Caco-2 (cell line): ENCODE measurements around the gene CETP. TPM values are rescaled to one million over a fixed set of nuclear protein-coding genes. Genes with fewer than 3 reads are reported as not detected.

ENCODE experiments used
- BruUV-seq: library from RNA; stranded (reverse); fragments of 400-500 nt; replicated peaks from 2 replicates; lab custom pipeline; 2021; lab: Mats Ljungman, UMichigan
- CTCF ChIA-PET: fragments of 300-600 bp; sonication (Branson Sonifier 250); formaldehyde crosslinking; loops from one replicate; lab custom pipeline; 2022; ENCODE audit warnings: antibody characterized with exemption; lab: Charles Lee
- POLR2A ChIA-PET: fragments of 300-600 bp; sonication (Branson Sonifier 250); formaldehyde crosslinking; loops from one replicate; lab custom pipeline; 2022; ENCODE audit warnings: antibody characterized with exemption; lab: Charles Lee
- DNase-seq, 2 experiments: peaks; one replicate each; pipeline versions ENCODE4 v3.0.0 to v3.0.0-alpha.2; 2020 to 2022
- H3K27me3 ChIP-seq: replicated peaks from 2 replicates; pipeline ENCODE4 v1.6.0; 2011; ENCODE audit warnings: low read length; ENCODE audit not compliant: control insufficient read depth, insufficient read depth
- H3K36me3 ChIP-seq: 2 replicates; pipeline ENCODE4 v1.5.1; 2011; ENCODE audit warnings: low read length; ENCODE audit not compliant: control insufficient read depth, insufficient read depth
- H3K4me1 ChIP-seq: fragments of 250-450 bp; sonication (Bioruptor Pico); 2 replicates; pipeline ENCODE4 v1.5.1; 2020; ENCODE audit warnings: mild to moderate bottlenecking
- H3K4me3 ChIP-seq: 2 replicates; pipeline ENCODE4 v1.5.1; 2011; ENCODE audit warnings: low read depth, mild to moderate bottlenecking, control low read depth, low read length
- H3K9me3 ChIP-seq: fragments of 250-450 bp; sonication (Bioruptor Pico); 2 replicates; pipeline ENCODE4 v1.5.1; 2020; ENCODE audit warnings: mild to moderate bottlenecking, moderate library complexity
- H3K27ac Mint-ChIP-seq: one replicate; pipeline ENCODE4 v1.8.0; 2022; ENCODE audit warnings: mixed read lengths; ENCODE audit not compliant: unreplicated experiment
- H3K27me3 Mint-ChIP-seq: one replicate; pipeline ENCODE4 v1.8.0; 2022; ENCODE audit warnings: mixed read lengths; ENCODE audit not compliant: insufficient read depth, unreplicated experiment
- H3K36me3 Mint-ChIP-seq: one replicate; pipeline ENCODE4 v1.8.0; 2022; ENCODE audit warnings: mild to moderate bottlenecking, mixed read lengths; ENCODE audit not compliant: insufficient read depth, unreplicated experiment
- H3K4me1 Mint-ChIP-seq: one replicate; pipeline ENCODE4 v1.8.0; 2022; ENCODE audit warnings: low read depth, mixed read lengths; ENCODE audit not compliant: unreplicated experiment
- H3K4me3 Mint-ChIP-seq: one replicate; pipeline ENCODE4 v1.8.0; 2022; ENCODE audit warnings: mild to moderate bottlenecking, moderate library complexity, mixed read lengths; ENCODE audit not compliant: unreplicated experiment
- H3K9me3 Mint-ChIP-seq: one replicate; pipeline ENCODE4 v1.8.0; 2022; ENCODE audit warnings: mixed read lengths; ENCODE audit not compliant: unreplicated experiment
- intact Hi-C: fragments of 100-400 bp; cut with micrococcal nuclease; formaldehyde crosslinking; loops from one replicate; pipeline ENCODE4 v1.10.0; 2022; ENCODE audit not compliant: unreplicated experiment
- total RNA-seq: library from RNA; stranded (reverse); gene quantifications from 2 replicates; pipeline ENCODE4 v1.2.3, GENCODE V29; 2022
- TF ChIP-seq, protein P1 (sequence below), 2 experiments: fragments of 200-600 bp in 1 of 2; IDR thresholded peaks; 1 replicate in 1 of 2; 2 replicates in 1 of 2; pipeline versions ENCODE4 v1.5.1 to v1.8.0; 2011 to 2022; ENCODE audit warnings: antibody characterized with exemption in 1 of 2, control low read depth in 1 of 2, inconsistent platforms in 1 of 2, low read depth in 1 of 2, low read length in 1 of 2, mild to moderate bottlenecking in 1 of 2, moderate library complexity in 1 of 2; ENCODE audit not compliant: insufficient read depth in 1 of 2, severe bottlenecking in 1 of 2, unreplicated experiment in 1 of 2

The CETP gene
- total RNA-seq, 1 experiment from 2014 or later = not detected

DNA sequence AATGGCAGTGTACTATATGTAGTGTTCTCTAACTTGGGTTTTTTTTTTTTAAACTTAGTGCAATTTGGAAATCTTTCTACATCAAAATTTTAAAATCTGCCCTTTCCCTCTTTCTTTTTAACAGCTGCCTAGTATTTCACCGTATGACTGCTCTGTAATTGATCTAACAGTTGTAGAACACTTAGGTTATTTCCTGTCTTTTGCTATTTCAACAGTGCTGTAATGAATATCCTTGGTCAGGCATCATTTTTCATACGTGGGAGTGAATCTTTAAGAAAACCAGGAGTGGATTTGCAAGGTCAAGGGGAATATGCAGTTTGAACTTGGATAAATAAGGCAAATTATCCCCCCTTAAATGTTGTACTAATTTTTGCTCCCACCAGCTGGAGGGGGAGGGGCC is 31.5 kb downstream of the CETP start:
- intact Hi-C loops = no loop called here
- H3K9me3 Mint-ChIP-seq = no peaks in the 10 kb centered on the region
- peaks cover 4% of the 10 kb centered on the region for H3K27me3 ChIP-seq
- no peak for DNase-seq
- H3K9me3 ChIP-seq = no peaks in the 10 kb centered on the region
- no peak overlapping the region for H3K4me3 ChIP-seq
- POLR2A ChIA-PET = no interaction called here
- TF ChIP-seq, protein P1, sequence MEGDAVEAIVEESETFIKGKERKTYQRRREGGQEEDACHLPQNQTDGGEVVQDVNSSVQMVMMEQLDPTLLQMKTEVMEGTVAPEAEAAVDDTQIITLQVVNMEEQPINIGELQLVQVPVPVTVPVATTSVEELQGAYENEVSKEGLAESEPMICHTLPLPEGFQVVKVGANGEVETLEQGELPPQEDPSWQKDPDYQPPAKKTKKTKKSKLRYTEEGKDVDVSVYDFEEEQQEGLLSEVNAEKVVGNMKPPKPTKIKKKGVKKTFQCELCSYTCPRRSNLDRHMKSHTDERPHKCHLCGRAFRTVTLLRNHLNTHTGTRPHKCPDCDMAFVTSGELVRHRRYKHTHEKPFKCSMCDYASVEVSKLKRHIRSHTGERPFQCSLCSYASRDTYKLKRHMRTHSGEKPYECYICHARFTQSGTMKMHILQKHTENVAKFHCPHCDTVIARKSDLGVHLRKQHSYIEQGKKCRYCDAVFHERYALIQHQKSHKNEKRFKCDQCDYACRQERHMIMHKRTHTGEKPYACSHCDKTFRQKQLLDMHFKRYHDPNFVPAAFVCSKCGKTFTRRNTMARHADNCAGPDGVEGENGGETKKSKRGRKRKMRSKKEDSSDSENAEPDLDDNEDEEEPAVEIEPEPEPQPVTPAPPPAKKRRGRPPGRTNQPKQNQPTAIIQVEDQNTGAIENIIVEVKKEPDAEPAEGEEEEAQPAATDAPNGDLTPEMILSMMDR (IDR thresholded peaks at IDR 0.05; ENCODE audit: insufficient read depth in 1 of 2, low read depth in 1 of 2, low read length in 1 of 2, severe bottlenecking in 1 of 2, unreplicated experiment in 1 of 2) = no peak
- no peak overlapping the region for H3K4me3 Mint-ChIP-seq
- H3K27me3 Mint-ChIP-seq = peaks cover 5% of the 10 kb centered on the region
- BruUV-seq = no TSS peak
- no peaks in the 10 kb centered on the region for H3K36me3 Mint-ChIP-seq
- no peak overlapping the region for H3K27ac Mint-ChIP-seq
- H3K4me1 Mint-ChIP-seq = peaks cover 7% of the 10 kb centered on the region
- H3K36me3 ChIP-seq = 0 out of 2 replicates have a peak, but pooled peaks cover 2% of the 10 kb centered on the region
- H3K4me1 ChIP-seq = 0 out of 2 replicates have a peak, but pooled peaks cover 3% of the 10 kb centered on the region
- CTCF ChIA-PET = interaction anchor here (0.6 kb wide), 1 partner anchor 132 kb away, joined by 6 read pairs; no protein-coding TSS in a partner anchor

DNA sequence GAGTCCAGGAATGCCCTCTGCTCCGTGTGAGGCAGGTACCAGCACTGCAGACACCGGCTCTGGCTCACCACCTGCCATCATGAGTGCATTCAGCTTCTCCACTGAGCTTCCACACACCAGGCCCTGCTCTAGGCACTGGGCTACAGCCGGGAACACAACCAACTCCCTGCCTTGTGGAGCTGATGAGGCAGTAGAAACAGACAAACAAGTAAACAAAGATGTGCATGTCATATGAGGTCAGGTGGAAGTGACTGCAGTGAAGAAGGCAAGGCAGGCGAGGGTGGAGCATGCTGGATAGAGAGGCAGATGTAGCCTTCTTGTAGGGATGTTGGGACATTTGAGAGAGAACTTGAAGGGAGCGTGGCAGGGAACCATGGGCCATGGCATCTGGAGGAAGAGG is 32.6 kb downstream of the CETP start:
- Histone ChIP-seq H3K9me3 (no peaks in the 10 kb centered on the region), H3K27me3 (peaks cover 1% of the 10 kb centered on the region), H3K4me1 (0 out of 2 replicates have a peak, but pooled peaks cover 3% of the 10 kb centered on the region), H3K4me3 (no peak overlapping the region), H3K36me3 (0 out of 2 replicates have a peak, but pooled peaks cover 2% of the 10 kb centered on the region)
- Mint-ChIP-seq H3K4me3 (no peak overlapping the region), H3K4me1 (peaks cover 7% of the 10 kb centered on the region), H3K27ac (no peak overlapping the region), H3K27me3 (peaks cover 5% of the 10 kb centered on the region), H3K36me3 (no peaks in the 10 kb centered on the region), H3K9me3 (no peaks in the 10 kb centered on the region)
- ChIA-PET POLR2A (no interaction called here), CTCF (no interaction called here)
- intact Hi-C loops = no loop called here
- no TSS peak for BruUV-seq
- DNase-seq = no peak
- TF ChIP-seq, protein P1 (IDR thresholded peaks at IDR 0.05; ENCODE audit: insufficient read depth in 1 of 2, low read depth in 1 of 2, low read length in 1 of 2, severe bottlenecking in 1 of 2, unreplicated experiment in 1 of 2) = no peak

DNA sequence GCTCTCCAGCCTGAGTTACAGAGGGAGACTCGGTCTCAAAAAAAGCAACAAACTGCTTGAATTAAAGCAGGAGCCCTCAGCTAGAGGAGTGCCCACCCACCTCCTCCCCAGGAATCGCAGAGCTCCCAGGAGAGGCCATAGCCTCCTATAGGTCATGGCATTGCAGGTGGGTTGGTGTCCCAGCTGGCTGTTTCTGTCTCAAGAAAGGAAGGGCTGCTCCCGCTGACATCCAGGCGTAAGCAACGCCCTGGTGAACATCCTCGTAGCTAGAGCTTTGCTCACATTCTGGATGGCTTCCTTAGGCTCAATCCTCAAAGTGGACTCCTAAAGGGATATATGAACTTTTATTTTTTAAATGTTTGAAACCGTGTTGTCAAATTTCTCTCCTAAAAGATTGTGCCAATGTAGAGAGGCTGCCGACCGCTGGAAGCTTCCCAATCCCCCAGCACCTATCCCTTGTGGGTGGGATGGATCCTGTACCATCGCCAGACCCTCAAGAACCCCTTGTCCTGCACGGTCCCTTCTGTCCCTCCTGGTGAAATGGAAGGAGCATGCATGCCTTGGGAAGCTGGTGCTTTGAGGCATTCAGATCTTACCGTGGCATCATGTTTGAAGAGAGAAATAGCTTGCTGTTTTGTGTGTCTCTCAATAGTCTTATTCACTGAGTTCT is 33.5 kb downstream of the CETP start:
- Mint-ChIP-seq H3K9me3 (no peaks in the 10 kb centered on the region), H3K4me1 (peaks cover 7% of the 10 kb centered on the region), H3K27me3 (peaks cover 4% of the 10 kb centered on the region), H3K36me3 (no peaks in the 10 kb centered on the region), H3K4me3 (no peak overlapping the region), H3K27ac (no peak overlapping the region)
- ChIA-PET POLR2A (no interaction called here), CTCF (interaction anchor here (1.4 kb wide), 1 partner anchor 30 kb away, joined by 3 read pairs; no protein-coding TSS in a partner anchor)
- Histone ChIP-seq H3K4me3 (no peak overlapping the region), H3K9me3 (no peaks in the 10 kb centered on the region), H3K36me3 (no peaks in the 10 kb centered on the region), H3K27me3 (peaks cover 1% of the 10 kb centered on the region), H3K4me1 (no peaks in the 10 kb centered on the region)
- no TSS peak for BruUV-seq
- intact Hi-C loops = no loop called here
- no peak for DNase-seq
- TF ChIP-seq, protein P1 (IDR thresholded peaks at IDR 0.05; ENCODE audit: insufficient read depth in 1 of 2, low read depth in 1 of 2, low read length in 1 of 2, severe bottlenecking in 1 of 2, unreplicated experiment in 1 of 2) = no peak
